Muscle of back (tissue), 11 donors: ENCODE data around the gene PGBD5. TPM values are rescaled to one million over a fixed set of nuclear protein-coding genes. Genes with fewer than 3 reads are reported as not detected.

Experiments
- DNase-seq, 3 donors: peaks; one replicate each; pipeline versions ENCODE4 v3.0.0 to v3.0.0-alpha.2; 2013
- polyA plus RNA-seq, 10 donors: library from polyadenylated mRNA; unstranded; fragments of 120-200 nt; gene quantifications; one replicate each; pipeline ENCODE4 v1.2.1, GENCODE V29; 2013; ENCODE audit not compliant: insufficient read length in 10 of 10

PGBD5 gene
- polyA plus RNA-seq, 10 donors, result 5.2 to 39.1 (median 20.1) TPM

DNA sequence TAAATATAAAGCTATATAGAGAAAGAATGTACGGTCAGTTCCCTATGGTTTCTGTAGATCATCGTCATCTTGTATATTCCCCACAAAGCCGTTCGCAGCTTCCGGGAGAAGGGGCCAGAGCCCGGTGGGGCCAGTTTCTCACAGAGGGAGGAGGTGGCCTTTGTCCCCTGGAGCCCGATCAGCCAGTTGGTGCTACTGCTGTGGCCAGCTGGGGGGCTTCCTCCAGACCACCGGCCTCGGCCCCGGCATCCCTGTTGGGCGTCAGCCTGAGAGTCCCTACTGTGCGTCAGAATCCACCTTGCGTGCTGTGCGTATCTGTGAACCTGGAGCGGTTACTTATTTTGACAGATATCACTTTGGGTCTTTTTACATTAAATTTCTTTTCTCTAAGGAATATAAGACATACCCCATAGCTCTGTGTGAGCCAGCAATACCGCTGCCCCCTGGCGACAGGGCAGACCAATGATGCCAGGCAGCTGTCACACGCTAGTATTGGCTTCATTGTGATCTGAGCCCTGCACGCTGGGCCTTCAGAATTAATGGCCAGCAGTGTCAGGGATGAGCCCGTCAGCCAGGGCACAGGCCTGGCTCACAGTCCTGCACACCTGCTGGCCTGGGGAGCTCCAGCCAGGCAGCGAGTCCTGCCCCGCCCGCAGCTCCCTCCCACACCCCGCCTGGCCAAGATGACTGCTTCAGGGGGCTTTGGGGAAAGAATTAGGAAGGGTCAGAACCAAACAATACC lies 145.9 kb downstream of the PGBD5 start:
- no peak for DNase-seq

DNA sequence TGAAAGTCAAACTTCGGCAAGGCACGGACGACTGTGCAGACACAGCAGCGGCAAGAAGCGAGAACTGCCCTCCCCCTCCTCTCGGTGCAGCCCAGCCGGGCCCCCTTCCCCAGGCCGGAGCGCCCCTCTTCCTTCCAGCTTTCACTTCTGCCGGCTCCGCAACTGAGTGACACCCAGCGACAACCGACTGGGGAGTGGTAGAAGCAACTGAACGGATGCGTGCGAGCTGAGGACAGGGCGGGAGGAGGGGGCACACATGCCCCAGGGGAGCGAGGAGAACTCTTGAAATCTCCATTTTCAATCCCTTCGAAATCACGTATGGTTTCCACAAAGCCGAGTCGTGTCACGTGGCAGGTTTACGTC lies 146.6 kb downstream of the PGBD5 start:
- DNase-seq, result no peak

DNA sequence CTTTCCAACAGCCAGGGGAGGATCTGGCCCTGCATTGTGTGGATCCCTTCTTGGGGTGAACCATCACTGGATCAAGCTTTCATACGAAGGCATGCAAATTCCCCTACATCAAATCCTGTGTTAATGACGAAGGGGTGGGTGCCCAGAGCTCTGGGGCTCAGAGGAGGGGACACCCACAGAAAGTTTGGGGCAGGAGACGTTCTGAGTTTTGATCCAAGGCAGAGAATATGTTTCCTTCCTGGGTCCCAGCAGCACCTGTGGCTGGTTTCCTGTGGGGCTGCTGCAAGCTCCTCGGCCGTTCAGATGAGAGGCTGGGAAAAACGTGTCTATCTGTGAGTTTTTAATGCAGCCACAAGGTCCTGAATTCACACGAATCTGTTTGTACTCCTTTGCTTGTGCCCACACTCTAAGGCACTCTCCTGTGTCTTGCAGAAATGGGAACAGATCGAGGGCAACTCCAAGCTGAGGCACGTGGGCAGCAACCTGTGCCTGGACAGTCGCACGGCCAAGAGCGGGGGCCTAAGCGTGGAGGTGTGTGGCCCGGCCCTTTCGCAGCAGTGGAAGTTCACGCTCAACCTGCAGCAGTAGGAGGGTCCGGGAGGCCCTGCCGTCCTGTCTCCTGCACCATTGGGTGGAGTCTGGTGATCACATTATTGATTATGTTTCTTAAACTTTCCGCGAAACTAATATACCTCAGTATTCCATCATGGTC lies 147.1 kb downstream of the PGBD5 start:
- no peak for DNase-seq

DNA sequence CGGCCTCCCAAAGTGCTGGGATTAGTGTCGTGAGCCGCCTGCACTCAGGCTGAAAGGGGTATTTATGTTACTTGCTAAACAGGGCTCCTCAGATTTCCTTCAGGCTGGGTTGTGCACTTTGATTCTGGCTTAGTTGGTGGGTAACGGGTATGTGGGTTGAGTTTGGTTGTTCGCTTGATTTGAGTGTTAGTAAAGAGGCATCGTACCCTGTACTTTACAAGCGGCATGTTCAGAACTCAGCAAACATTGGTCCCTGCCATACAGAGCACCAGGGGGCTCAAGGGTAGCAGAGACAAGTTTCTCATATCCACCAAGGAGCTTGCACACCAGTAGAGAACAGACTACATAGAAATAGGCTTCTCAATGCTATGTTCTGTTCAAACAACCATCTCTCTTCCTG lies 147.8 kb downstream of the PGBD5 start:
- no peak for DNase-seq

DNA sequence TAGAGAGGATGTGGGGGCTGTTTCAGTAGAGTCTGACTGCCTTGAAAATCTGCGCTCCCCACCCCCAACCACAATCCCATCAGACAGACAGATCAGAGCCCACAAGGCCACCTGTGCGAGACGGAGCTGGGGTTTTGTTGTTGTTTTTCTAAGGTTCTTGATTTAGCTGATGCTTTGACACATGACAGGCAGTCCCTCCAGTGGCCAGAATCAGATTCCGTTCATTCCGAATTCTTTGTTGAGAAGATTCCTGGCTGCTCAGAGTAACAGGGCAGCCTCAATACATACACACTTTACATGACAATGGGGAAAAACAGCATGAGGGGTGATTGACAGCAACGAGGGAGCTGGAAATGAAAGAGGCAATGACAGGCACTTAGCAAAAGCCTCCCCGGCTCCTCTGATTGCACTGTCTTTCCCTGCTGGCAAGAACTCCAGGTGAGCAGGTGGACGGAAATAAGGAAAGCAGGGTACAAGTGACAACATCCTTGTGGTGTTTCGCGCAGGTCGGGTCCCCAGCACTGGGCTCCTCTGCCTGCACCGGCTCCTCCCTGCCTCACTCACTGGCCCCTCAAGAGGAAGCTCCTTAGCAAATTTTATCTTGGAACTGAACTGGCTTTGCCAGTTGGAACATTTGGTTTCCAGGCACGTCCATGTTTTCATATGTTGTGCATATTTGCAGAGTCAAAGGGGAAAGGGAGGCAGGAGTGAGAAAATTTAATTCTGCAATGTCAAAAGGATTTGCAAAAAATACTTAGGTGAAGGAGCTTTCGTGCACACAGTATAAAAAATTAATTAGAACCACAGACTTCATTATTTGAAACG lies 148.7 kb downstream of the PGBD5 start:
- DNase-seq, result no peak

DNA sequence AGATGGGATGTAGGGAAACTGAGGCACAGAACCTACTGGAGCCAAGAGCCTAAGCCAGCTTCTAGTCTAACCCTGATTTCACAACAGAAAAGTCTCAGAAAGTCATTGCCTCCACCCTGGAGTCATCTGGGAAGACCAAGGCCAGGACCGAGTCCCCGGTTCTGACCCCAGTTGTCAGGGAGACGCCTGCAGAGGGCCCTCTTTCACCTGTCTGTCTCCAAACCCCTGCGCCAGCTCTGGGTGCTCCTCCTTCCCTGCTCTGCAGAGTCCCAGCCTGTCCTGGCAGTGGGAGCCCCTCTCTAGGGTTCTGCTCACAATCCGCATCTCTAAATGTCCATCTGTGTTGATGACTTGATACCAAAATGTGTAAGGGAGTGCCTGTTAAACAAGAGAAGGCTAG lies 149.7 kb downstream of the PGBD5 start:
- no peak for DNase-seq

DNA sequence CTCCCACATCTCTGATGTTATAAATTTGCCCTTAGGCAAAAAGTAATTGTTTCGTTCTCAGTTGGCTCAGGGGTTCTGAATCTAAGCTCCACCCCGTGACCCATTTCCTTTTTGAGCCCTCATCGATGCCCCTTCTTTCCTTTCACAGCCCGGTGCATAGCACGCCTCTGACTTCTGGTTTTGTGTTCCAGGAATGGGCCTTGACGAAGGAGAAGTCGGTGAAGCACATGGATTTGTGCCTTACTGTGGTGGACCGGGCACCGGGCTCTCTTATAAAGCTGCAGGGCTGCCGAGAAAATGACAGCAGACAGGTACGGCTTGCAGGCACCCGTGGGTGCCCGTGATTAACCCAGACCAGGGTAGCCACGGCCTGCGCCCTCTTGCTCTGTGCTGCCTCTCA lies 151.9 kb downstream of the PGBD5 start:
- no peak for DNase-seq

DNA sequence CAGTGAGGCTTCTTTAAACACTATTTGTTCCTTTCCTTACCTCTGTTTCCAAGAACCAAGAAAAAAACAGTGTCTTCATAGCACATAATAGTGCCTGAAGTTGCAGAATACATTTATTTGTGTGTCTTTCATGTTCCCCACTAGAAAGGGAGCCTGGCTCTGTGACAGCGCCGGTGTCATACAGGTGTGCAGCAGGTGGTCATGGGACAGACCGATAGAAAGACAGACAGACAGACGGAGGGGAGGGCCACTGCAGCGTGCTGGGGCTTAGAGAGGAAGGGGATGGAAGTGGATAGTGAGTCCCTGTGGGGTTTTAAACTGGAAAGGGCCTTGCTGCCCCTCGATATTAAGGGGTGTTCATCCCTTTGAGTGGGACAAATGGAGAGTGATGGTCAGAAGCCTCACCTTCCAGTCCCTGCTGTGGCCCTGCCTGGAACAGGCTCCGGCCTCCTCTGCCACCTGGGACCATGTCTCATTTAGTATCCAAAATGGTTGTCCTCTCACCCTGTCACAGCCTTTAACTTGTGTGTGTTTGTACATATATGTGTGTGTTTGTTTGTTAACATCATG lies 152.9 kb downstream of the PGBD5 start:
- no peak for DNase-seq

DNA sequence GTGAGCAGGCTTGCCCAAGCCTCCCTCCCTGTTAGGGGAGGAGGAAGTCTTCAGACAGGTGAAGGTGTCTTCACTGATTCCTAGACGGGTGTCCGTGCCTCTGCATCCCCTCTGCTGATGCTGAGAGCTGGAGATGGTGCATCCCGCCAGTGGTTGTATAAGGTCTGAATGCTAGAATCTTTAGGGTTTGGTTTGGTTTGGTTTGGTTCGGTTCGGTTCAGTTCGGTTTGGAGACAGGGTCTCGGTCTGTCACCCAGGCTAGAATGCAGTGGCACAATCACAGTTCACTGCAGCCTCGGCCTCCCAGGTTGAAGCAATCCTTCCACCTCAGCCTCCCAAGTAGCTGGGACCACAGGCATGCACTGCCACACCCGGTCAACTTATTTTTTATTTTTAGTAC lies 153.6 kb downstream of the PGBD5 start:
- DNase-seq, result no peak

DNA sequence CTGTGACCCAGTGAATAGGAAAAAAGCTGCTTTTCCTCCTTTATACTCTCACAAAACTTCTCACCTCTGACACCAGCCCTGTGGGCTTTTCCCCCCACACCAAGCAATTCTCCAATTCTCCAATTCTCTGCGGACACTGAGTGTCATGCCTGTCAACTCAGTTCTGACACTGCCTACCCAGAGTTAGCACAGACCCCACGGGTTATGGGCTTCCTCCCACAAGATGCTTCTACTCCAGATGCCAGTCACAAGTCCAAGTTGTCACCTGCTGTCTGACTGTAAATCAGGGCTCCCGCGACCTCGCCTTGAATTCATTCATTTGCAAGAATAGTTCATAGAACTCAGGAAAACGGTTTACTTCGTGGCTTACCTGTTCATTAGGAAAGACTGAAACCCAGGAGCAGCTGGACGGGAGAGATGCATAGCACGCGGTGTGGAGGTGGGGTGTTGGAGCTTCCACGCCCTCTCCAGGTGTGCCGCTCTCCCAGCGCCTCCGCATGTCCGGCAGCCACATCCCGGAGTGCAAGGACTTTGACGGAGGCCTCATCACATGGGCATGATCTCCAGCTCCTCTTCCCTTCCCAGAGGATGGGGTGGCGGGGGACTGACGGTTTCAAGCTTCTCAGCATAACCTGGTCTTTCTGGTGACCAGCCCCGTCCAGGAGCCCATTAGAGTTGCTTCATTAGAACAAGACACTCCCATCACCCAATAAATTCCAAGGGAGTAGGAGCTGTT lies 154.7 kb downstream of the PGBD5 start:
- DNase-seq, result no peak

DNA sequence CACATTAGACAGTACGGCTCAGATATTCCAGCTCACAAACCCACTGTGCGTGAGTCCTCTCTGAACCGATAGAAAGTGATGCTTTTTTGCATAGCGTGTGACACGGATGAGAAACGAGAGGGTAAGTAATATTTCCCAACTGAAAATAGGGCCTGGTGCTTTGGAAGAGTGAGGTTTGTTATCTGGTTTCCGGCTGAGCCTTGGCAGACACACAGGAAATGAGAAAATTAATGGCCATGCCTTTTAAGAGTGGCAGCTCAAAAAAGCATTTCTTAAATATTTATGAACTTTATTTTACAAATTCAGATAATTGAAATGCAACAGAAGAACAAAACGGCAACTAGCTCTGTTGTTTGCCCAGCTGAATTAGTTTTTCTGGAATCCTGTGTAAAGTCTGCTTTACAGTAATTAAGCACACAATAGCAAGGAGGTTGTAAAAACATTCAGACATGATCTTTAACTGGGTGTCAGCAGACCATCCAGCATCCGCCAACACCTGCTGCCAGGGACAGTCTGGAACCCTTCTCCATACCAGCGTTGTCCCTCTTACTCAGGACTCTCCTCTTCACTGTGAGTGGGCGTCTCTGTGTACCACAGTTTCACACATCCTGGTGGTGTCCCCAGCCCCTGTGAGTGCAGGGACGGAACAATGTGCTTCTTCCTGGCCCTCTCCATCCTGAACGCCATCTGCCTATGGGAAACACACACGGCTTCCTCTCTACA lies 155.4 kb downstream of the PGBD5 start:
- no peak for DNase-seq

DNA sequence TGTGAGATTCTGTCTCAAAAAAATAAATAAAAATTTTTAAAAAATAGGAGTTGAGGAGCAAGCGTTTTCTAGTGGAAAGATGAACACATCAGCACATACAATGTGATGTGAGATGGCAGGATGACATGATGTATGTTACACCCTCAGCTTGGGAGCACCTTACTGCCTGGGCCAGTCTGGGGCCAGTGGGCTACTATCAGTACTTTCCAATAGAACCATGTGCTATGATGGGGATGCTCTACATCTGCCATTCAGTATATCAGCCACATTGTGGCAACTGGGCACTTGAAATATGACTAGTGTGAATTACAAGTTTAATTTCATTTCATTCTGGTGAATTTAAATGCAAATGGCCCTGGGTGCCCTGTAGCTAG lies 156.0 kb downstream of the PGBD5 start:
- no peak for DNase-seq

DNA sequence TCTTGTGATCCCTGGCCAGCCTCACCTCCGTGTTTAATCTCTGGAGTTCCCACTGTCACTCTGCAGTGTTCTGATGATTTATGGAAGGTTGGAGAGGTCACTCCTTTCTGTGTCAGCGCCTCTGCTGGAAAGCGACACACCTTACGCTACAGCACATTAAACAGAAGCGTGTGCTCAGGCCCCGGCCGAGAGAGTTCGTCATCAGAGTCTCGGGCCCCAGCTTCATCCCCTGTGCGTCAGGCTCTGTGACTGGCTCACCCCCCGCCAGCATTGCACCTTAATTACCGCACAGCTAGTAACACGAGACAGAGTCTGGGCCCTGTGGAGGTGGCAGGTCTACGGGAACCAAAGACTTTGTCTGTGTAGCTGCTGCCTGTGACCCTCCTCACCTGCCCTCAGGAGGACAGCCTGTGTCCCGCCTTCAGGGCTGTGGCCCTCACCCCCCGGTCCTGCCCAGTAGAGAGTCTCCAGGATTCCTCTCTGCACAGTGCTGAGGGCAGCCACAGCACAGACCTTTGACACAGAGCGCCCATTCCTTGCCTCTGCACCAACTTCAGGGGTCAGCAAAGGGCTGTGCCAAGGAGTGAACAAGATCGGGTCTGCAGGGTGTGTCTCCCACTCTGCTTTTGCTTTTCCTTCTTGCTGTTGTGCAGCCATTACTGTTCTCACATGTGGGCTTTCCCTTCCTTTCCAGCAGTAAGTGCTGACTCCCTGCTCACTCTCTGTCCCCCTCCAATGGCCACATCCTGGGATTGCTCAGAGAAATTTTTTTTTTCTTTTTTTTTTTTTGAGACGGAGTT lies 157.6 kb downstream of the PGBD5 start:
- DNase-seq, result peak; percentile 48 to 75 (median 50)

DNA sequence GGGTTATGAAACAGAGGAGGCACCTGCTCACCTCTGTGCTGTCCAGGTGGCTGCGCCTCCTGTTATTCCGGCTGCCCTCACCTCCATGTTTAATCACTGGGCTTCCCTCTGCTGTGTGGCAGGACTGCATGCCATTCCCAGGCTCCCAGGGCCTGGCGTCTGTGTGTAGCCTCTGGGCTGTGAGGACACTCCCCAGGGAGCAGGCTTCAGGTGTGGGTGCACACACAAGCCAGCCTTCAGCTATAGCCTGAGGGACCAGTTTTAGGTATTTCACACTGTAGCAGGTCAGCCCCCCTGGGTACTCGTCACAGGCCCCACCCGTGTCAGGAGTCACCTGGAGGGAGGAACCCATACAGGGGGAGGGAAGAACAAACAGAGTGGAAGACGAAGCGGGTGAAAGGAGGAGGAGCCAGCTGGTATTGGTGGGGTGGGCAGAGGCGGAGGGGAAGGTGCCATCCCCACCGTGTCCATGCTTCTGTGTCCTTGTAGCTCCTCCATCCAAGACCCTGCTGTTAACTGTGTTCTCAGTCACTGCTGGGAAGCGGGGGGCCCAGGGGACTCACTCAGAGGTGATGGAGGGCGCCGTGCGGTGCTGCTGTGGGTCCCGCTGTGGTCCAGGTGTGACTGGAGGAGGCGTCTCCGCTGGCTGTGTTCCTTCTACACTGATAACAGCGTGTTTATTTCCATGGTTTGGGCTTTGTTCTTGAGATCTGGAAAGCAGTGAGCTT lies 158.6 kb downstream of the PGBD5 start:
- no peak for DNase-seq

DNA sequence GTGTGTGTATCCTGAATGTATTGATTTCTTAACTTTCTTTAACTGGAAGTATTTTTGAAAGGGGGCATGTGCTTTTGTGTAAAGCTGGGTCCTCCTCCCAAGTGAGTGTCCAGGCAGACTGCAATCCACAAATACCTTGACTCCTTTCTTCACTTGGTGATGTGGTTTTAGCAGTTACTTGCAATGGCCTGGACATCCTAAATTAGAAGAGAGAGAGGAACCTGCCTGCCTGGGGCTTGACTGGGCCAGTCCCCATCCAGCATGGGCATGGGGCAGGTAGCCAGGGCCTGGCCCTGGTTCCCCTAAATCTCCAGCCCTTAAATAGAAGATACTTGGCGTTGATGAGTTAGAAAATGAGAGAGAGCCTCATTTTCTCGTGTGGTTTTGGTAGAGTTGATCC lies 159.7 kb downstream of the PGBD5 start:
- no peak for DNase-seq

DNA sequence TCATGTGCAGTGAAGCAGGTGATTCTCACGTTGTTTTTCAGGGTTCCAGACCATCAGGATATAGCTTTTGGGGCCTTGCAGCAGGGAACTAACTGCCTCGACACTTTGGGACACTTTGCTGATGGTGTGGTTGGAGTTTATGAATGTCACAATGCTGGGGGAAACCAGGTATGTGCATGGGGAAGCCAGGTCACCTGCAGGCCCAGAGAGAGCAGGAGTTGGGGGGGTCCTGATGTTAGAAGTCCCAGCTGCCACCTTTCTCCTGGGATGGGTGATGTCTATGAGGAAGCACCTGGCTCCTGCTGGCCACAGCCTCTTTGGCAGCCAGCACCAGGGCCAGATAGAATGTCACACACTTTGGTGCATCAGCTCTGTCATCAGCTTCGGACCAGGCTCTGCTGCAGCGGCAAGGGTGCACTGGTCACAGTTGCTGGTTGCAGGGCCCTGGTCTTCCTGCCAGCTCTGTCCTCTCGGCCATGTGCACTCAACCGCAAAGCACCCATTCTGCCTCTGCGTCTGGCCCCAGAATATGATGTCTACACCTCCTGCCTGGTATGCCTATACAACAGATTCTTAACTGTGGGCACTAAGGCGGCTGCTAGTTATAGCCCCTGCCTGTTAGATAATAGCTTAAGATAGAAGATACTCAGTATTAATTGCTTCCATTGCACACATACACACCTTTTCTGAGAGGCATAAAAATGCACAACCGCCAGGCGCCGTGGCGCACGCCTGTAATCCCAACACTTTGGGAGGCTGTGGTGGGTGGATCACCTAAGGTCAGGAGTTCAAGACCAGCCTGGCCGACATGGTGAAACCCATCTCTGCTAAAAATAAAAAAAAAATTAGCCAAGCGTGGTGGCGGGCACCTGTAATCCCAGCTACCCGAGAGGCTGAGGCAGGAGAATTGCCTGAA lies 160.7 kb downstream of the PGBD5 start:
- DNase-seq, result no peak
